ENCODE data around the gene DCUN1D1.

Gene DCUN1D1

GRCh38 chr3:182935803-182936202 is 44.5 kb downstream of the DCUN1D1 start:
- DNase-seq (ENCODE audit: low spot score), result no peak

GRCh38 chr3:182925944-182926337 is 54.4 kb downstream of the DCUN1D1 start:
- no peak for DNase-seq (ENCODE audit: low spot score)

GRCh38 chr3:182925330-182925943 is 54.9 kb downstream of the DCUN1D1 start:
- DNase-seq (ENCODE audit: low spot score), result no peak

GRCh38 chr3:182921665-182922355 is 58.5 kb downstream of the DCUN1D1 start:
- no peak for DNase-seq (ENCODE audit: low spot score)

GRCh38 chr3:182920515-182921084 is 59.7 kb downstream of the DCUN1D1 start:
- DNase-seq (ENCODE audit: low spot score), result no peak

GRCh38 chr3:182919866-182920357 is 60.4 kb downstream of the DCUN1D1 start:
- no peak for DNase-seq (ENCODE audit: low spot score)

GRCh38 chr3:182917134-182917533 is 63.2 kb downstream of the DCUN1D1 start:
- no peak for DNase-seq (ENCODE audit: low spot score)

GRCh38 chr3:182914341-182914740 is 66.0 kb downstream of the DCUN1D1 start:
- no peak for DNase-seq (ENCODE audit: low spot score)

- no peak for DNase-seq (ENCODE audit: low spot score)
Measured at GRCh38 chr3:182913889-182914288, 66.4 kb downstream of the DCUN1D1 start.

- no peak for DNase-seq (ENCODE audit: low spot score)
Measured at GRCh38 chr3:182912474-182912873, 67.9 kb downstream of the DCUN1D1 start.

GRCh38 chr3:182911782-182912111 is 68.6 kb downstream of the DCUN1D1 start:
- DNase-seq (ENCODE audit: low spot score), result no peak

GRCh38 chr3:182910936-182911781 is 69.2 kb downstream of the DCUN1D1 start:
- no peak for DNase-seq (ENCODE audit: low spot score)

GRCh38 chr3:182909318-182910040 is 70.9 kb downstream of the DCUN1D1 start:
- peak; percentile 11 for DNase-seq (ENCODE audit: low spot score)

GRCh38 chr3:182908471-182908870 is 71.9 kb downstream of the DCUN1D1 start:
- no peak for DNase-seq (ENCODE audit: low spot score)

GRCh38 chr3:182906036-182906435 is 74.3 kb downstream of the DCUN1D1 start:
- DNase-seq (ENCODE audit: low spot score), result no peak

GRCh38 chr3:182905623-182906022 is 74.7 kb downstream of the DCUN1D1 start:
- DNase-seq (ENCODE audit: low spot score), result no peak

- DNase-seq (ENCODE audit: low spot score), result no peak
Measured at GRCh38 chr3:182904164-182904563, 76.2 kb downstream of the DCUN1D1 start.

- DNase-seq (ENCODE audit: low spot score), result no peak
Measured at GRCh38 chr3:182902236-182902635, 78.1 kb downstream of the DCUN1D1 start.

GRCh38 chr3:182896553-182896952 is 83.8 kb downstream of the DCUN1D1 start:
- DNase-seq (ENCODE audit: low spot score), result no peak

- no peak for DNase-seq (ENCODE audit: low spot score)
Measured at GRCh38 chr3:182895513-182896112, 84.7 kb downstream of the DCUN1D1 start.

GRCh38 chr3:182892226-182892625 is 88.1 kb downstream of the DCUN1D1 start:
- DNase-seq (ENCODE audit: low spot score), result no peak

Measured in germinal center (tissue), 1 donor.